ENCODE data around the gene DPF1. TPM values are rescaled to one million over a fixed set of nuclear protein-coding genes. Genes with fewer than 3 reads are reported as not detected.

Gene DPF1
- total RNA-seq, 2 donors from 2014 or later, result 3.3 to 4.5 TPM

- Mint-ChIP-seq H3K4me3 (peak overlapping the region; percentile 66), H3K36me3 (ENCODE audit: low read depth) (no peaks in the 10 kb centered on the region), H3K4me1 (peaks cover 12% of the 10 kb centered on the region), H3K27me3 (ENCODE audit: insufficient read depth) (peaks cover 58% of the 10 kb centered on the region), H3K9me3 (no peaks in the 10 kb centered on the region), H3K27ac (no peak overlapping the region)
- Histone ChIP-seq H3K4me3 (ENCODE audit: low read length) (peak overlapping the region; percentile 81), H3K9me3 (ENCODE audit: control insufficient read depth, low read length) (no peaks in the 10 kb centered on the region), H3K27ac (ENCODE audit: low read depth, low read length) (no peak overlapping the region), H3K27me3 (ENCODE audit: control insufficient read depth, insufficient read depth, low read length, poor library complexity, severe bottlenecking) (peaks cover 9% of the 10 kb centered on the region), H3K9ac (ENCODE audit: extremely low read depth, low read length, poor library complexity, severe bottlenecking) (no peak overlapping the region), H3K36me3 (ENCODE audit: control insufficient read depth, insufficient read depth, low read length) (no peaks in the 10 kb centered on the region), H3K4me1 (ENCODE audit: control insufficient read depth, insufficient read depth, low read length) (no peaks in the 10 kb centered on the region)
- no peak for TF ChIP-seq CTCF (conservative IDR thresholded peaks at IDR 0.05)
- 19 to 20% methylated on average over 2 to 13 of the region's 13 CpGs for WGBS, 2 experiments (ENCODE audit: insufficient coverage in 1 of 2, insufficient read length in 1 of 2)
- no peak for DNase-seq
Observed at GRCh38 chr19:38223617-38224013, 407 bp downstream of the DPF1 start.

GRCh38 chr19:38223119-38223523, 901 bp downstream of the DPF1 start:
- Histone ChIP-seq H3K9me3 (ENCODE audit: control insufficient read depth, low read length) (no peaks in the 10 kb centered on the region), H3K4me1 (ENCODE audit: control insufficient read depth, insufficient read depth, low read length) (no peaks in the 10 kb centered on the region), H3K27me3 (ENCODE audit: control insufficient read depth, insufficient read depth, low read length, poor library complexity, severe bottlenecking) (peaks cover 7% of the 10 kb centered on the region), H3K9ac (ENCODE audit: extremely low read depth, low read length, poor library complexity, severe bottlenecking) (no peak overlapping the region), H3K4me3 (ENCODE audit: low read length) (peak overlapping the region; percentile 81), H3K27ac (ENCODE audit: low read depth, low read length) (no peak overlapping the region), H3K36me3 (ENCODE audit: control insufficient read depth, insufficient read depth, low read length) (peaks cover 4% of the 10 kb centered on the region)
- Mint-ChIP-seq H3K4me1 (peaks cover 12% of the 10 kb centered on the region), H3K36me3 (ENCODE audit: low read depth) (no peaks in the 10 kb centered on the region), H3K27me3 (ENCODE audit: insufficient read depth) (peaks cover 56% of the 10 kb centered on the region), H3K27ac (no peak overlapping the region), H3K4me3 (peak overlapping the region; percentile 66), H3K9me3 (no peaks in the 10 kb centered on the region)
- 94 to 98% methylated on average over 2 to 3 of the region's 3 CpGs for WGBS, 2 experiments (ENCODE audit: insufficient coverage in 1 of 2, insufficient read length in 1 of 2)
- no peak for TF ChIP-seq CTCF (conservative IDR thresholded peaks at IDR 0.05)
- DNase-seq, result no peak

GRCh38 chr19:38221919-38222830, 1.8 kb downstream of the DPF1 start:
- no peaks in the 10 kb centered on the region for H3K27me3 ChIP-seq (ENCODE audit: control insufficient read depth, insufficient read depth, low read length, poor library complexity, severe bottlenecking)
- Mint-ChIP-seq H3K36me3 (ENCODE audit: low read depth) (no peaks in the 10 kb centered on the region), H3K27me3 (ENCODE audit: insufficient read depth) (peaks cover 46% of the 10 kb centered on the region), H3K27ac (no peak overlapping the region), H3K4me1 (peaks cover 12% of the 10 kb centered on the region), H3K4me3 (peak overlapping the region; percentile 66), H3K9me3 (no peaks in the 10 kb centered on the region)
- no peak overlapping the region for H3K9ac ChIP-seq (ENCODE audit: extremely low read depth, low read length, poor library complexity, severe bottlenecking)
- no peaks in the 10 kb centered on the region for H3K9me3 ChIP-seq (ENCODE audit: control insufficient read depth, low read length)
- WGBS, 2 experiments (ENCODE audit: insufficient coverage in 1 of 2, insufficient read length in 1 of 2), result 94 to 97% methylated on average over 46 to 61 of the region's 64 CpGs
- TF ChIP-seq CTCF (conservative IDR thresholded peaks at IDR 0.05), result no peak
- no peaks in the 10 kb centered on the region for H3K4me1 ChIP-seq (ENCODE audit: control insufficient read depth, insufficient read depth, low read length)
- H3K36me3 ChIP-seq (ENCODE audit: control insufficient read depth, insufficient read depth, low read length), result peaks cover 5% of the 10 kb centered on the region
- H3K4me3 ChIP-seq (ENCODE audit: low read length), result no peak overlapping the region
- H3K27ac ChIP-seq (ENCODE audit: low read depth, low read length), result no peak overlapping the region
- peak; percentile 79 for DNase-seq

Data from endodermal cell (in vitro differentiated cells).